ENCODE results near the gene CLPSL1.
A peak's percentile ranks its signal among the peaks of the same experiment; 100 is the strongest.

The CLPSL1 gene

GRCh38 chr6:35759426-35759825 is 21.4 kb upstream of the CLPSL1 start:
- no peak for DNase-seq

DNA sequence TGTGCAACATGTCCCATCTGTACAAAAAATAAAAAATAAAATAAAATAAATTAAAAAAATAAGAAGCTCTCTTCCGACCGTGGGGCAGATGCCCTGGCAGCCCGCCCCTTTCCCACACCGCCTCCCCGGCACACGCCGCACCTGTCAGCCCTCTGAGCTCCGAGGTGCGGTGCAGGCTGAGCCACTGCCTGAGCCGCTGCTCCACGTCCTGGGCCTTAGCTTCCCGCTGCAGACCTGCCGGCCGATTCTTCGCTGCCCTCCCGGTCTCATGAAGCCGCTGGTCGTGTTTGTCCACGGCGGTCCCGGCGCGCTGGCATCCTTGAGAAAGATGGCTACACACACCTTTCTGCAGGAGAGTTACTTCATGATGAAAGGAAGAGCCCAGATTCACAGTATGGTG is 15.1 kb upstream of the CLPSL1 start:
- no peak for DNase-seq

GRCh38 chr6:35769211-35769610 is 11.6 kb upstream of the CLPSL1 start:
- DNase-seq, result no peak

DNA sequence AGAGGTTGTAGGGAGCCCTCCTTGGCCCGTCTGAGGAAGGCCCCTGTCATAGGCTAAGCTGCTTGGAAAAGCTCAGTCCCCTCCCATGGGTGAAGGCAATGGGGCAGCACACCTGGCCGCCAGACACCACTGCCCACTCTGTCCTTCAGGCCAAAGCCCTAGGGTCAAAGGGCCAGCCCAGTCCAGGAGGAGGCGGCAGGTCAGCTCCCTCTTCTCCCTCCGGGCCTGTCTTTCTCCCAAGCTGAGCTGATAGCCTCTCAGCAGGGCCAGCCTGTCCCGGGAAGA is 9.5 kb upstream of the CLPSL1 start:
- DNase-seq, result no peak

DNA sequence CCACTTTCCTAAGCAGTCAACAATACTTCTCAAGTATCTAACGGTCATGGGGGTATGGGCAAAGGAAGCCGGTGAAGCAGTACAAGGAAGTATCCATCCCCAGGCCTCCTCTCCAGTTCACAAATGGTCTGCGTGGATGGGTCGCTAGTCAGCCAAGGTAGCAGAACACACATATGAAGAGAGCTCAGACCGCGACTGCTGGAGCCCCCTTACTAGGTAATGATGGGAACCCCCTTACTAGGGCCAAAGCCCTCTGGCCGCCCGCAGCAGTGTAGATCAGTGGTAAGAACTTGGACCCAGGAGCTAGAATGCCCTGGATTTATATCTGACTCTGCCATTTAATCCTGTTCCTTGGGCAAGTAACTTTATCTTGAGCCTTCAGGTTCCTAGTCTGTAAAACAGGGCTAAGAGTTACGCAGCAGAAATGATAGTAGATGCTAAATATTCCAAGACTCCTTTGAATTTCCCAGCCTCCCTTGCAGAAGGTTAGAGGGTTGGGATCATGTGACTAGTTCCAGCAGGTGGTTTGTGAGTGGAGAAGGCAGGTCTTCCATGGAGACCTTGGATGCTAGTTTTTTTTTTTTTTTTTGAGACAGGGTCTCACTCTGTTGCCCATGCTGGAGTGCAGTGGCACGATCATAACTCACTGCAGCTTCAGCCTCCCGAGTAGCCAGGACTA is 6.6 kb upstream of the CLPSL1 start:
- DNase-seq, result no peak

DNA sequence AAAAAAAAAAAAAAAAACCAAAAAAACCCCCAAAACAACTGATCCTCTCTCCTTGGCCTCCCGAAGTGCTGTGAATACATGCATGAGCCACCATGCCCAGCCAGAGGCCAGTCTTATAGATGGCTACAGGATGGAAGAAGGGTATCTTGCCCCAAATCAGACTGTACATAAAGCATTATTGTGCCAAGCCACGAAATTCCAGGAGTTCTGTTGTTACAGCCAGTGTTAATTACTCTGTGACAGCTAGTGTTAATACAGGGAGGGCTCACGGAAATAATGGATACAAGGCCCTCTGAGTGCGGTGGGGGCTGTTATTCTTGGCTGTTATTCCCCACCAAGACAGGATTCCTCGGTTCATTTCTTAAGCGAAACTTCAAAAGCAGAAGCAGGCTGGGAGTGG is 5.8 kb upstream of the CLPSL1 start:
- DNase-seq, result no peak

DNA sequence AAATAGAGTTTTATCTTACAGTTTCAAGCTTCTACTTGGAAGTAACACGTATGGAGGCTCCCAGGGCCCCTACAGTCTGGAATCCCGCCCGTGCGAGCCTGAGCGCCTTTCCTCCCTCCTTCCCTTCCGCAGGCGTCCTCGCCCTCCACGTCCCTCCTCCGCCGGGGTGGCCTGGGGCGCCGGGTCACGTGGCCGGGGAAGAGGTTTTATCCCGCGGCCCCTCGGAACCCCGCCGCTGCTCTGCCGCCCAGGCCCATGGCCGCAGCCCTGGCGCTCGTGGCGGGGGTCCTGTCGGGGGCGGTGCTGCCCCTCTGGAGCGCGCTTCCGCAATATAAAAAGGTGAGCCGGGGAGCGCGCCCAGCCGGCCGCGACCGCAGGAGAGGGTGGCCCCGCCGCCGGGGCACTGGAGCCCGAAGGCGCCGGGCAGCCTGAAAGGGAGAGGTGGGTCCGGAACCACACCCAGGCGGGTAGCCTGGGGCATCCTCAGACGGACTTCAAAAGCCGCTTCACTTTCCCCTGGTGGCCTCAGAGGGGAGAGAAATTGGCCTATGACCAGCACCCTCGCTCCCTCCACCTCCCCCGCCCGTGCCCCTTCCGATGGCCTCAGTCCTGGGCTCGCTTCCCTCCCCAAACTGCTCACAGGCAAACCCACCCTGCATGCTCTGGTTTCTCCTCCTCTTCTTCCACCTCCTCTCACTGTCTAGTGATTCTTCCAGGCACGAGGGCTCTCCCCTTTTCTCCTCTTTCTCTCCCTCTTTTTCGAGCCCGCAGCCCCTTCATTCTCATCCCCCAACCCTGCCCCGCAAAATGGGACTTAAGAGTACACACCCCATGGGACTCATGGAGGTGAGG is 4.2 kb upstream of the CLPSL1 start, which contains the start of gene CLPSL2:
TSS of gene CLPSL2 (plus strand) at position 235 of the 852 bp plus-strand sequence. CDS start at position 256, 21 bp downstream.
- DNase-seq, result peak in 1 of 2 donors; percentile 4

DNA sequence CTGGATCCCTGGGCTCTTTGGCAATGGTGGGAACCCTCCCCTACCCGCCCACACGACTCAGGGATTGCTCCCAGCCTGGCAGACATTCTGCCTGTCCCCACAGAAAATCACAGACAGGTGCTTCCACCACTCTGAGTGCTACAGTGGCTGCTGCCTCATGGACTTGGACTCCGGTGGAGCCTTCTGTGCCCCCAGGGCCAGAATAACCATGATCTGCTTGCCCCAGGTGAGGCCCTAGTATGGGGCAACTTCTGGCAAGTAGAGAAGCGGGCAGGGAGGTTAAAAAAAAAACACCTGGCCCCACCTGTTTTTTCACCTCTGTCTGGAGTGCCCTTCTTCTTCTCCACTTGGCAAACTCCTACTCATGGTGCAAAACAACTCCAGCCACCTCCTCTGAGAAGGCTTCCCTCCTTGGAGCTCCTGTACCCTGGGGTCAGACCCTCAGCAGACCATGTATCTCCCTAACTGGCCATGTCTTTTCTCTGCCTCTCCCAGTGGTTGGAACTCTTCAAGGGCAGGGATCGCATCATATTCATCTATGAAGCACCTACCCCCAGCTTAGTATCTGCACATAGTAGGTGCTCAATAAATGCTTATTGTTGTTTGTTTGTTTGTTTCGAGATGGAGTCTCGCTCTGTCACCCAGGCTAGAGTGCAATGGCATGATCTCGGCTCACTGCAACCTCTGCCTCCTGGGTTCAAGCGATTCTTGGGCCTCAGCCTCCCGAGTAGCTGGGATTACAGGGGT is 3.3 kb upstream of the CLPSL1 start:
- DNase-seq, result no peak

GRCh38 chr6:35778437-35778836 is 2.4 kb upstream of the CLPSL1 start:
- DNase-seq, result no peak

DNA sequence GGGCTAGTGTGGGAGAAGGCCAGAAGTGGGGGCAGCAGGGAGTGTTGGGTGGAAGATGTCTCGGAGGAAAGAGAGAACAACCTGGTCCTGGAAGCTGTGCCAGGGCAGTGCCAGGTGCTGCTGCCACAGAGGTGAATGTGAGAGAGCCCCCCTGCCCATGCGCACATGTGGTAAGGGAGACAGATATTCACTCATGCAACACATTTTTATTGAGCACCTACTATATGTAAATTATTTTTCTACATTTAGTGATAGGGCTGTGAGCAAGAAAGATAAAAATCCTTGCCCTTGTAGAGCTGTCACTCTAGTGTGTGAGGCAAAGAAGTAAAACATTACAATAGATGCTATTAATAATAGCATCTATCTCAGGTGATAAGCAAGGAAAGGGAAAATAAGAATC is 471 bp downstream of the CLPSL1 start:
- no peak for DNase-seq

- no peak for DNase-seq
Measured at GRCh38 chr6:35782424-35782823, 1.6 kb downstream of the CLPSL1 start.

- DNase-seq, result no peak
Measured at GRCh38 chr6:35784200-35784599, 3.4 kb downstream of the CLPSL1 start.

GRCh38 chr6:35786272-35786671 is 5.5 kb downstream of the CLPSL1 start:
- no peak for DNase-seq

DNA sequence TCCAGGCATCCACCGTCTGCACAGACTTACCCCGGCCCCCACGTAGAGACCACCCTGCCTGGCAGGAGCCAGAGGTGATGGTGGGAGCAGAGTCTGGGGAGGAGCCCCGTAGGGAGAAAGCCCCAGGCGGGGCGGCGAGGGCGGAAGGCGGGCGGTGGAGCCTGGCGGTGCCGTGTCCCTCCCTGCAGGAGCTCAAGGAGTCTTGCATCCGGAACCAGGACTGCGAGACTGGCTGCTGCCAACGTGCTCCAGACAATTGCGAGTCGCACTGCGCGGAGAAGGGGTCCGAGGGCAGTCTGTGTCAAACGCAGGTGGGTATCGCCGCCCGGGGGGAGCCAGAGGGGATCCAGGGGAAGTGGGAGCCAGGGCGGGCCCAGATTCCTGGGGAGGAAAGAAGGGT is 6.0 kb downstream of the CLPSL1 start:
- no peak for DNase-seq

- DNase-seq, result no peak
Measured at GRCh38 chr6:35787266-35788218, 6.7 kb downstream of the CLPSL1 start.

DNA sequence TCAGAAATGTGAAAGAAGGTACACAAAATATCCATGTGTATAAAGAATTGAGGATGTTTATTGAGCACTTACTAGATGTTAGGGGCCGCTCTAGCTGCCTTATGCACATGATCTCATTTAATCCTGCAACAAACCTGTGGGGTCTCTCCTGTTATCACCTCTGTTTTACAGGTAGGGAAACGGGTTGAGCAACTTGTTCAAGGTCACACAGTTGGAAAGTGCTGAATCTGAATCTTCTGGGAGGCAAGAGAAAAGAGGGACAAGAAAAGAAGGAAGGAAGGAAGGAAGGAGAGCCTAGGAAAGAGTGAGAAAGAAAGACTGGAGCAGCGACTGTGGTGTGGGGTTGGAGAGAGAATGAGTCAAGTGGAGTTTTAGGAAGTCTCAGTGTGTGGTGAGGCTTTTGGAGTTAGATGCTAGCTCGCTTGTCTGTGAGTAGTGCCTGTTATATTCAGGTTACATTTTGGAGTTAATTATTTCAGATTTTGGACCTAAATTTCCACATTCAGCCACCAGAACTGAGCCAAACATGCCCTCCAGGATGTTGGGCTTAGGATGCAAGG is 7.7 kb downstream of the CLPSL1 start:
- no peak for DNase-seq

DNA sequence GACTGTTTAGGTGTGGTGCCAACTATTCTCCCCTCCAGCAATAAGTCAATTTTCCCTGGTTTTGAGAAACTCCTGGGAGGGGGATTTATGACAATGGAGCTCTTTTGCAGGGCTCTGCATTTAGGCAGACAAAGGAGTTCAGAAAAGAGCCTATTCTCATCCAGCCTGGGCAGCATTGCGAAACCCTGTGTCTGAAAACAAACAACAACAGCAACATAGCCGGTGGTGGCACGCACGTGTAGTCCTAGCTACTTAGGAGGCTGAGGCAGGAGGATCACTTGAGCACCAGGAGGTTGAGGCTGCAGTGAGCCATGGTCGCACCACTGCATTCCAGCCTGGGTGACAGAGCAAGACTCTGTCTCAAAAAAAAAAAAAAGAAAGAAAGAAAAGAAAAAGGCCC is 9.9 kb downstream of the CLPSL1 start:
- no peak for DNase-seq

DNA sequence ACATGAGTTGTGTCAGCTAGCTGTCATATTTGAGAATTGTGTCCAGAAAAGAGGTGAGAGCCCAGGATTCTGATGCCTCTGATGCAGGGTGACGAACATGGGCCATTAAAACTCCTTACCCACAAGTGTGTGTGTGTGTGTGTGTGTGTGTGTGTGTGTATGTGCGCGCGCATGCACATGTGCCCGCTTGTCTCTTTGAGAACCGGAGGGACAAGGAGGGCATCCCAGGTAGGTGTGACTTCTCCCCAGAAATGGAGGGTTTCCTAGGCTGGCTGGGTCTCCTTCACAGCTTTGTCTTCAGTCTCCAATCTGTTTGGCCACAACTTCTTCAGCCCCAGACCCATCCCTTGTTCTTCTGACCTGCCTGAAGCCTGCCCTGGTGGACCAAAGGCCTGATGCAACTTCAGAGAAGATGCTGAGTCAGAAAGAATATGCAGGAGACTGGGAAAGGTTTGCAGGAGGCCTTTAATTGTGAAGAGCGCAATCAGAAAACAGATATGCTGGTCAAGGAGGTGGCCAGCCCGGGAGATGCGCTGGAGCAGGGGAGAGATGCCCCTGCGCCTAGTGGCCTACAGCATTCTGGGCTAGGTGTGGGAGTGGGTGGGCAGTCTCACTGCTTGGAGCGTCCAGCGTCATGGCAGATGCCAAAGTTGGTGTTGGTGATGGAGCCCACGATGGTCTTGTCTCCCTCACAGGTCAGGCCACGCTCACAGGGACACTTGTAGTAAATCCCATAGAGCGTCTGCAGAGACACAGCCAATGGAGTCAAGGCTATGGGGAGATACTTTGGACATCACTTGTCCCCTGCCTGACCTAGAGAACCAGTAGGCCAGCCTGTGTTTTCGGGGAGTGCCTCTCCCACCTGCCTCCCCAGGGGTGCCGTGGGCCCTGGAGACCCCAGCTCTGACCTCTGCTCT is 14.0 kb downstream of the CLPSL1 start:
- no peak for DNase-seq

- DNase-seq, result no peak
Measured at GRCh38 chr6:35795453-35796071, 14.7 kb downstream of the CLPSL1 start.

GRCh38 chr6:35796236-35796635 is 15.4 kb downstream of the CLPSL1 start:
- DNase-seq, result no peak
